Smooth muscle cell (in vitro differentiated cells): ENCODE measurements around the gene RANBP9. TPM values are rescaled to one million over a fixed set of nuclear protein-coding genes. Genes with fewer than 3 reads are reported as not detected.

Source experiments
- DNase-seq: peaks from one replicate; lab custom pipeline; 2025; ENCODE audit not compliant: unreplicated experiment; lab: John Stamatoyannopoulos, UW
- H2AFZ ChIP-seq: fragments of 200-600 bp; sonication (generic); 2 replicates; pipeline ENCODE4 v1.6.0; 2016; ENCODE audit warnings: antibody characterized with exemption, low read depth, mild to moderate bottlenecking
- H3F3A ChIP-seq: fragments of 200-600 bp; sonication (generic); 2 replicates; pipeline ENCODE4 v1.6.0; 2017; ENCODE audit warnings: antibody characterized with exemption, low read depth
- H3K27ac ChIP-seq: fragments of 200-600 bp; sonication (generic); 2 replicates; pipeline ENCODE4 v1.5.1; 2016; ENCODE audit warnings: low read depth, mild to moderate bottlenecking
- H3K27me3 ChIP-seq: fragments of 200-600 bp; sonication (generic); 2 replicates; pipeline ENCODE4 v1.6.1; 2016; ENCODE audit warnings: low read depth, mild to moderate bottlenecking
- H3K36me3 ChIP-seq: fragments of 200-600 bp; sonication (generic); 2 replicates; pipeline ENCODE4 v1.5.1; 2016; ENCODE audit warnings: low read depth
- H3K4me1 ChIP-seq: fragments of 200-600 bp; sonication (generic); 2 replicates; pipeline ENCODE4 v1.5.1; 2016; ENCODE audit warnings: low read depth
- H3K4me2 ChIP-seq: fragments of 200-600 bp; sonication (generic); 2 replicates; pipeline ENCODE4 v1.6.0; 2016; ENCODE audit warnings: mild to moderate bottlenecking
- H3K4me3 ChIP-seq: fragments of 200-600 bp; sonication (generic); 2 replicates; pipeline ENCODE4 v1.5.1; 2016; ENCODE audit warnings: mild to moderate bottlenecking
- H3K79me2 ChIP-seq: fragments of 200-600 bp; sonication (generic); 2 replicates; pipeline ENCODE4 v1.6.0; 2016; ENCODE audit warnings: low read depth, mild to moderate bottlenecking
- H3K9ac ChIP-seq: fragments of 200-600 bp; sonication (generic); 2 replicates; pipeline ENCODE4 v1.6.0; 2016; ENCODE audit warnings: low read depth
- H3K9me3 ChIP-seq: fragments of 200-600 bp; sonication (generic); replicated peaks from 2 replicates; pipeline ENCODE4 v1.5.1; 2016; ENCODE audit warnings: low read depth
- H4K20me1 ChIP-seq: fragments of 200-600 bp; sonication (generic); 2 replicates; pipeline ENCODE4 v1.6.0; 2016; ENCODE audit warnings: low read depth
- WGBS: methylation state at CpG from one replicate; pipeline ENCODE4 v1.1.7; 2016; ENCODE audit warnings: low lambda C conversion rate; 5-methylcytosine and 5-hydroxymethylcytosine counted together
- polyA plus RNA-seq: library from polyadenylated mRNA; unstranded; fragments of >200 nt; fragmentation: Nextera tagmentation; extraction: Ambion mirVana; gene quantifications from 2 replicates; pipeline ENCODE4 v1.2.1, GENCODE V29; 2016
- total RNA-seq: library from RNA; depleted of rRNA; stranded (reverse); fragments of >200 nt; gene quantifications from 2 replicates; pipeline ENCODE4 v1.2.3, GENCODE V29; 2014
- TF ChIP-seq, protein P1 (sequence below): fragments of 200-600 bp; sonication (generic); IDR thresholded peaks from 2 replicates; pipeline ENCODE4 v1.5.1; 2017; ENCODE audit warnings: borderline replicate concordance, mild to moderate bottlenecking, antibody characterized with exemption; ENCODE audit not compliant: insufficient read depth, poor library complexity, severe bottlenecking

The RANBP9 gene
- total and polyA plus RNA-seq, 2 experiments from 2014 or later: 26.9 to 40.9 TPM

DNA sequence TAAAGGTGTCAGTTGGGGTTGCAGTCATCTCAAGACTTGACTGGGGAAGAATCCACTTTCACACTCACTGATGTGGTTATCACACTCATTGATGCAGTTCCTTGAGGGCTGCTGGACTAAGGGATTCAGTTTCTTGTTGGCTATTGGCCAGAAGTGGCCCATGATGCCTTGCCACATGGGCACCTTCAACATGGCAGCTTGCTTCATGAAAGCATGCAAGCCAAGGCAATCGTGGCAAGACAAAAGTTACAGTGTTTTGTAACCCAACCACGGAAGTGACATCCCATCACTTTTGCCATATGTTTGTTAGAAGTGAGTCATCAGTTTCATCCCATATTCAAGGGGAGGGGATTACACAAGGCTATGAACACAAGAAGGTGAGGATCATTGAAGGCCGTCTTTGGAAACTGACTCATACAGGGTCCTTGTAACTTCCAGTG, 3.8 kb upstream of the RANBP9 start:
- H3K79me2 ChIP-seq: peaks cover 4% of the 10 kb centered on the region
- no peaks in the 10 kb centered on the region for H3K27me3 ChIP-seq
- H3K27ac ChIP-seq: no peak overlapping the region
- H4K20me1 ChIP-seq: peaks cover 2% of the 10 kb centered on the region
- no peak for DNase-seq
- no peak overlapping the region for H3K4me2 ChIP-seq
- peaks cover 6% of the 10 kb centered on the region for H3K4me1 ChIP-seq
- no peak overlapping the region for H2AFZ ChIP-seq
- H3K36me3 ChIP-seq: no peaks in the 10 kb centered on the region
- no peaks in the 10 kb centered on the region for H3K9me3 ChIP-seq
- WGBS: 73% methylated on average over 3 of the region's 3 CpGs
- no peak overlapping the region for H3K4me3 ChIP-seq
- H3F3A ChIP-seq: no peaks in the 10 kb centered on the region
- no peak overlapping the region for H3K9ac ChIP-seq
- TF ChIP-seq, protein P1, sequence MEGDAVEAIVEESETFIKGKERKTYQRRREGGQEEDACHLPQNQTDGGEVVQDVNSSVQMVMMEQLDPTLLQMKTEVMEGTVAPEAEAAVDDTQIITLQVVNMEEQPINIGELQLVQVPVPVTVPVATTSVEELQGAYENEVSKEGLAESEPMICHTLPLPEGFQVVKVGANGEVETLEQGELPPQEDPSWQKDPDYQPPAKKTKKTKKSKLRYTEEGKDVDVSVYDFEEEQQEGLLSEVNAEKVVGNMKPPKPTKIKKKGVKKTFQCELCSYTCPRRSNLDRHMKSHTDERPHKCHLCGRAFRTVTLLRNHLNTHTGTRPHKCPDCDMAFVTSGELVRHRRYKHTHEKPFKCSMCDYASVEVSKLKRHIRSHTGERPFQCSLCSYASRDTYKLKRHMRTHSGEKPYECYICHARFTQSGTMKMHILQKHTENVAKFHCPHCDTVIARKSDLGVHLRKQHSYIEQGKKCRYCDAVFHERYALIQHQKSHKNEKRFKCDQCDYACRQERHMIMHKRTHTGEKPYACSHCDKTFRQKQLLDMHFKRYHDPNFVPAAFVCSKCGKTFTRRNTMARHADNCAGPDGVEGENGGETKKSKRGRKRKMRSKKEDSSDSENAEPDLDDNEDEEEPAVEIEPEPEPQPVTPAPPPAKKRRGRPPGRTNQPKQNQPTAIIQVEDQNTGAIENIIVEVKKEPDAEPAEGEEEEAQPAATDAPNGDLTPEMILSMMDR: no peak

DNA sequence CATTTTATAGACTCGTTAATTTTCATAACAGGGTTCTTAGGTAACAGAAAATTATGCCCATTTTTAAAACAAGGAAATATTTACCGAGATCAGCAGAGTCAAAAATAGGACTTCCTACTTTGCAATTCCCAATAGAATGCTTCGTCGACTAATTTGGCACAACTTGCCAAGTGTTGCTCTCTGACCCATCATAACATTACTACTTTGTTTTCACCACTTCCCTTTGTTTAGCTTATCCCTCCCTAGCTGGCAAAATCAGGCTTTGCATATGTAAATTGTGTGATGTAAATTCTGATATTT, 914 bp upstream of the RANBP9 start:
- no peaks in the 10 kb centered on the region for H3K36me3 ChIP-seq
- no peaks in the 10 kb centered on the region for H3K9me3 ChIP-seq
- H3K4me3 ChIP-seq: peak overlapping the region; percentile 99
- H3K9ac ChIP-seq: peak overlapping the region; percentile 91
- WGBS: 31% methylated on average over 4 of the region's 4 CpGs
- H4K20me1 ChIP-seq: peaks cover 31% of the 10 kb centered on the region
- H2AFZ ChIP-seq: peak overlapping the region; percentile 77
- peak overlapping the region; percentile 83 for H3K4me2 ChIP-seq
- peaks cover 34% of the 10 kb centered on the region for H3K79me2 ChIP-seq
- TF ChIP-seq, protein P1: no peak
- H3F3A ChIP-seq: peaks cover 6% of the 10 kb centered on the region
- peaks cover 30% of the 10 kb centered on the region for H3K4me1 ChIP-seq
- DNase-seq: no peak
- H3K27me3 ChIP-seq: no peaks in the 10 kb centered on the region
- H3K27ac ChIP-seq: peak overlapping the region; percentile 69

DNA sequence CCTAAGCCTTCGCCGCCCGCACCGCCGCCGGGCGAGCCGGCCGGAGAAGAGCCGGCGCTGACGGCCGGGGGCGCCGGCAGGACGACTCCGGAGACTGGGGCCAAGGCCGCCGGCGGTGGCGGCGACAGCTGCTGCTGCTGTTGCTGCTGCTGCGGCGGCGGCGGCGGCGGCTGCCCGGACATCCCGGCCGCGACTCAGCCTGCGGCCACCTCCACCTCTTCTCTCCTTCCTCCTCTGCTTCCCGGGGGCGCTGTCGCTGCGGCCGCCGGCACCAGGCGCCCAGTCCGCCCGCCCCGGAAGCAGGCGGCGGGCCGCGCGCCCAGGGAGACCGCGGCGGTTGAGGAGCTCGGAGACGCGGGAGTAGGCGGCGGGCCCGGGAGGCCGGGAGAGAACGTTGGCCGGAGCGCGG, 307 bp downstream of the RANBP9 start:
- Histone ChIP-seq H3K27ac (peak overlapping the region; percentile 76), H4K20me1 (peaks cover 41% of the 10 kb centered on the region), H3K4me2 (peak overlapping the region; percentile 77), H3K9me3 (no peaks in the 10 kb centered on the region), H3K79me2 (peaks cover 46% of the 10 kb centered on the region), H2AFZ (no peak overlapping the region), H3K36me3 (no peaks in the 10 kb centered on the region), H3K9ac (peak overlapping the region; percentile 70), H3K27me3 (no peaks in the 10 kb centered on the region), H3K4me1 (peaks cover 30% of the 10 kb centered on the region), H3F3A (peaks cover 6% of the 10 kb centered on the region), H3K4me3 (peak overlapping the region; percentile 99)
- TF ChIP-seq, protein P1: no peak
- no peak for DNase-seq
- 0% methylated on average over 18 of the region's 62 CpGs for WGBS

DNA sequence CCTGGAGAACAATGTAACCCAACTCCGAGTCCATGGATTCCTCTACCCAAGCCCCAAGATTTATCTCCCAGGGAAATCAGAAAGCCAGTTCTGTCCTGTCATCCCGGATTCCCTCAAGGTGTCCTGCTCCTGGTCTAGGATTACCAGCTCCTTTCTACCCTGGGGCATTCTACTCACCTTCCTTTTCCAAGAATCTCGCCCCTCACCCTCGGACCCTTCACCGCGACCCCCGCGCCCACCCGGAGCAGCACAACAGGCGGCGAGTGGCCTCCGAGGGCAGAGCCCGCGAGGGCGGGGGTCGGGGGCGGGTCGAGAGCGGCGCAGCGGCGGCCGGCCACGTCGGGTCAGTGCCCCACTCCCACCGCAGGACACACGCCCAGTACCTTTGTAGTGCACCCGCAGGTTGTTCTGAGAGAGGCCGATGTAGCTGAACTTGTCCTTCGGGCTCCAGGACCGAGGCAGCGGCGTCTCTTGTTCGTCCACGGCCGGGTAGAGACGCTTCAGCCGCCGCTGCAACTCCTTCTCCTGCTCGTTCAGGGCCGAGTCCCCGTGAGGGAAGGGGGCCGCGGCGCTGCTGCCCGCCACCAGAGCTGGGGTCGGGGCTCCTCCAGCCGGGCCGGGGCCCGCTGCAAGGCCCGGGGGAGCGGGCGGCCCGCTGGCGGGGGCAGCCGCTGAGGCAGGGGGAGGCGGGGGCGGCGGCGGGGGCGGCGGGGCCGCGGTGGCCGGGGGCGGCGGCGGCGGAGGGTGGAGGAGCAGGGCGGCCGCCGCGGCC, 897 bp downstream of the RANBP9 start:
- Histone ChIP-seq H3K4me2 (peak overlapping the region; percentile 87), H3K4me3 (peak overlapping the region; percentile 99), H3K36me3 (no peaks in the 10 kb centered on the region), H2AFZ (peak overlapping the region; percentile 11), H3K9me3 (no peaks in the 10 kb centered on the region), H3K27me3 (no peaks in the 10 kb centered on the region), H3K9ac (peak overlapping the region; percentile 91), H3K4me1 (peaks cover 30% of the 10 kb centered on the region), H4K20me1 (peaks cover 47% of the 10 kb centered on the region), H3F3A (peaks cover 6% of the 10 kb centered on the region), H3K27ac (peak overlapping the region; percentile 76), H3K79me2 (peaks cover 52% of the 10 kb centered on the region)
- WGBS: under 1% methylated on average over 35 of the region's 73 CpGs
- TF ChIP-seq, protein P1: no peak
- DNase-seq: peak; percentile 7
